ENCODE results near the gene RAX. TPM values are rescaled to one million over a fixed set of nuclear protein-coding genes. Genes with fewer than 3 reads are reported as not detected.

RAX gene
- total RNA-seq, 1 experiment from 2014 or later, result 0.94 TPM

DNA sequence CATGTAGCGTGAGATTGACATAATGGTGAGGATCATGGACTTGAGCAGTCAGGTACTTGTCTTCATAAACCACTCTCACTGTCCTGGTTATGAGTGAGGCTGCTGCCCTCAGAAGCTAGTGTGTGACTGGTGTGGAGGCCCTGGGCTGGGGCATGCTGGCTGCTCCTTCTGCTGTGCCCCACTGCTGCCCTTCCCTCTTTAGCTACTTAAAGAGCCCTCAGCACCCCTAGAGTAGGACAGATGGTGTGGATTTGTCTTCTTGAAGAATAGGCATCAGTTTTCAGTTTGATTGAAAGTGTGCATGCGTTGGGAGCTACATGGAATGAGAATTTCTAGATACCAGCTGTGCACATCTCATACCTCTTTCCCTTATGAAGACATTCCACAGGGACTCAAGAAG is 29.8 kb upstream of the RAX start:
- Mint-ChIP-seq H3K27me3 (ENCODE audit: low read depth) (peaks cover 34% of the 10 kb centered on the region), H3K27ac (no peak overlapping the region), H3K36me3 (no peaks in the 10 kb centered on the region), H3K4me3 (no peak overlapping the region), H3K4me1 (no peaks in the 10 kb centered on the region), H3K9me3 (no peaks in the 10 kb centered on the region)
- DNase-seq (ENCODE audit: low spot score), result no peak
- ChIA-PET POLR2A (no interaction called here), CTCF (interaction anchor here (0.9 to 3.2 kb wide), 3 partner anchors 29 to 99 kb away, joined by 3 to 13 read pairs (median 8); no protein-coding TSS in a partner anchor)
- no peak for ATAC-seq
- TF ChIP-seq, protein P1, sequence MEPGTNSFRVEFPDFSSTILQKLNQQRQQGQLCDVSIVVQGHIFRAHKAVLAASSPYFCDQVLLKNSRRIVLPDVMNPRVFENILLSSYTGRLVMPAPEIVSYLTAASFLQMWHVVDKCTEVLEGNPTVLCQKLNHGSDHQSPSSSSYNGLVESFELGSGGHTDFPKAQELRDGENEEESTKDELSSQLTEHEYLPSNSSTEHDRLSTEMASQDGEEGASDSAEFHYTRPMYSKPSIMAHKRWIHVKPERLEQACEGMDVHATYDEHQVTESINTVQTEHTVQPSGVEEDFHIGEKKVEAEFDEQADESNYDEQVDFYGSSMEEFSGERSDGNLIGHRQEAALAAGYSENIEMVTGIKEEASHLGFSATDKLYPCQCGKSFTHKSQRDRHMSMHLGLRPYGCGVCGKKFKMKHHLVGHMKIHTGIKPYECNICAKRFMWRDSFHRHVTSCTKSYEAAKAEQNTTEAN (CRISPR knock-in tag; IDR thresholded peaks at IDR 0.05), result no peak
- TF ChIP-seq SOX15 (CRISPR knock-in tag; IDR thresholded peaks at IDR 0.05), result no peak
- no peak for TF ChIP-seq OVOL2 (CRISPR knock-in tag; IDR thresholded peaks at IDR 0.05; ENCODE audit: borderline replicate concordance)

DNA sequence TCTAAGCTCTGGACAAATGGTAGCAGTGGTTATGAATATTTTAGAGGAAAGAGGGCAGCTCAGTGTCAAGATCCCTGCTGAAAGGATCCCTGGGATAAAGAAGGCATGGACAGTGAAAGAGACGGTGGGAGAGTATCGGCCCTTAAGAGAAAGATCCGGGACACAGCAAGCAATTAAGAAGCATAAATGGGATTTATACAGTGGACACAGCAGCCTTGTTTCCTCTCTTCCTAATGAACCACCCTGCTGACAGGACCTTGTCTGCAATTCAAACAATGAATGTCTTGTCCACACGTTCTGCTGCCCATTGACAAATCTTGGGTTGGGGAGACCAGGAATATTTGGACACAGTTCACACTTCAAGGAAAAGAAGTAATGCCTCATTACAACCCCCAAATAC is 28.7 kb upstream of the RAX start:
- POLR2A ChIA-PET, result no interaction called here
- H3K9me3 Mint-ChIP-seq, result no peaks in the 10 kb centered on the region
- H3K4me1 Mint-ChIP-seq, result no peaks in the 10 kb centered on the region
- CTCF ChIA-PET, result interaction anchor here (3.2 kb wide), 1 partner anchor 100 kb away, joined by 13 read pairs; no protein-coding TSS in a partner anchor
- TF ChIP-seq, protein P2, sequence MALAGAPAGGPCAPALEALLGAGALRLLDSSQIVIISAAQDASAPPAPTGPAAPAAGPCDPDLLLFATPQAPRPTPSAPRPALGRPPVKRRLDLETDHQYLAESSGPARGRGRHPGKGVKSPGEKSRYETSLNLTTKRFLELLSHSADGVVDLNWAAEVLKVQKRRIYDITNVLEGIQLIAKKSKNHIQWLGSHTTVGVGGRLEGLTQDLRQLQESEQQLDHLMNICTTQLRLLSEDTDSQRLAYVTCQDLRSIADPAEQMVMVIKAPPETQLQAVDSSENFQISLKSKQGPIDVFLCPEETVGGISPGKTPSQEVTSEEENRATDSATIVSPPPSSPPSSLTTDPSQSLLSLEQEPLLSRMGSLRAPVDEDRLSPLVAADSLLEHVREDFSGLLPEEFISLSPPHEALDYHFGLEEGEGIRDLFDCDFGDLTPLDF (CRISPR knock-in tag; IDR thresholded peaks at IDR 0.05), result no peak
- TF ChIP-seq ZNF219 (CRISPR knock-in tag; IDR thresholded peaks at IDR 0.05; ENCODE audit: borderline replicate concordance), result no peak
- TF ChIP-seq, protein P3, sequence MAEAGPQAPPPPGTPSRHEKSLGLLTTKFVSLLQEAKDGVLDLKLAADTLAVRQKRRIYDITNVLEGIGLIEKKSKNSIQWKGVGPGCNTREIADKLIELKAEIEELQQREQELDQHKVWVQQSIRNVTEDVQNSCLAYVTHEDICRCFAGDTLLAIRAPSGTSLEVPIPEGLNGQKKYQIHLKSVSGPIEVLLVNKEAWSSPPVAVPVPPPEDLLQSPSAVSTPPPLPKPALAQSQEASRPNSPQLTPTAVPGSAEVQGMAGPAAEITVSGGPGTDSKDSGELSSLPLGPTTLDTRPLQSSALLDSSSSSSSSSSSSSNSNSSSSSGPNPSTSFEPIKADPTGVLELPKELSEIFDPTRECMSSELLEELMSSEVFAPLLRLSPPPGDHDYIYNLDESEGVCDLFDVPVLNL (CRISPR knock-in tag; IDR thresholded peaks at IDR 0.05; ENCODE audit: borderline replicate concordance, low read depth), result no peak
- no peak for TF ChIP-seq PRRX2 (CRISPR knock-in tag; IDR thresholded peaks at IDR 0.05)
- no peak for TF ChIP-seq SP1 (CRISPR knock-in tag; conservative IDR thresholded peaks at IDR 0.05)
- TF ChIP-seq, protein P4, sequence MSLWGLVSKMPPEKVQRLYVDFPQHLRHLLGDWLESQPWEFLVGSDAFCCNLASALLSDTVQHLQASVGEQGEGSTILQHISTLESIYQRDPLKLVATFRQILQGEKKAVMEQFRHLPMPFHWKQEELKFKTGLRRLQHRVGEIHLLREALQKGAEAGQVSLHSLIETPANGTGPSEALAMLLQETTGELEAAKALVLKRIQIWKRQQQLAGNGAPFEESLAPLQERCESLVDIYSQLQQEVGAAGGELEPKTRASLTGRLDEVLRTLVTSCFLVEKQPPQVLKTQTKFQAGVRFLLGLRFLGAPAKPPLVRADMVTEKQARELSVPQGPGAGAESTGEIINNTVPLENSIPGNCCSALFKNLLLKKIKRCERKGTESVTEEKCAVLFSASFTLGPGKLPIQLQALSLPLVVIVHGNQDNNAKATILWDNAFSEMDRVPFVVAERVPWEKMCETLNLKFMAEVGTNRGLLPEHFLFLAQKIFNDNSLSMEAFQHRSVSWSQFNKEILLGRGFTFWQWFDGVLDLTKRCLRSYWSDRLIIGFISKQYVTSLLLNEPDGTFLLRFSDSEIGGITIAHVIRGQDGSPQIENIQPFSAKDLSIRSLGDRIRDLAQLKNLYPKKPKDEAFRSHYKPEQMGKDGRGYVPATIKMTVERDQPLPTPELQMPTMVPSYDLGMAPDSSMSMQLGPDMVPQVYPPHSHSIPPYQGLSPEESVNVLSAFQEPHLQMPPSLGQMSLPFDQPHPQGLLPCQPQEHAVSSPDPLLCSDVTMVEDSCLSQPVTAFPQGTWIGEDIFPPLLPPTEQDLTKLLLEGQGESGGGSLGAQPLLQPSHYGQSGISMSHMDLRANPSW (CRISPR knock-in tag; conservative IDR thresholded peaks at IDR 0.05; ENCODE audit: low read depth), result no peak
- TF ChIP-seq, protein P5, sequence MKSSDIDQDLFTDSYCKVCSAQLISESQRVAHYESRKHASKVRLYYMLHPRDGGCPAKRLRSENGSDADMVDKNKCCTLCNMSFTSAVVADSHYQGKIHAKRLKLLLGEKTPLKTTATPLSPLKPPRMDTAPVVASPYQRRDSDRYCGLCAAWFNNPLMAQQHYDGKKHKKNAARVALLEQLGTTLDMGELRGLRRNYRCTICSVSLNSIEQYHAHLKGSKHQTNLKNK (CRISPR knock-in tag; IDR thresholded peaks at IDR 0.05), result no peak
- TF ChIP-seq, protein P6, sequence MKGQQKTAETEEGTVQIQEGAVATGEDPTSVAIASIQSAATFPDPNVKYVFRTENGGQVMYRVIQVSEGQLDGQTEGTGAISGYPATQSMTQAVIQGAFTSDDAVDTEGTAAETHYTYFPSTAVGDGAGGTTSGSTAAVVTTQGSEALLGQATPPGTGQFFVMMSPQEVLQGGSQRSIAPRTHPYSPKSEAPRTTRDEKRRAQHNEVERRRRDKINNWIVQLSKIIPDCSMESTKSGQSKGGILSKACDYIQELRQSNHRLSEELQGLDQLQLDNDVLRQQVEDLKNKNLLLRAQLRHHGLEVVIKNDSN (CRISPR knock-in tag; IDR thresholded peaks at IDR 0.05), result no peak
- TF ChIP-seq, protein P1 (CRISPR knock-in tag; IDR thresholded peaks at IDR 0.05), result no peak
- no peak for TF ChIP-seq TP53 (CRISPR knock-in tag; IDR thresholded peaks at IDR 0.05)
- no peak for TF ChIP-seq CREB1 (CRISPR knock-in tag; IDR thresholded peaks at IDR 0.05)
- TF ChIP-seq, protein P7, sequence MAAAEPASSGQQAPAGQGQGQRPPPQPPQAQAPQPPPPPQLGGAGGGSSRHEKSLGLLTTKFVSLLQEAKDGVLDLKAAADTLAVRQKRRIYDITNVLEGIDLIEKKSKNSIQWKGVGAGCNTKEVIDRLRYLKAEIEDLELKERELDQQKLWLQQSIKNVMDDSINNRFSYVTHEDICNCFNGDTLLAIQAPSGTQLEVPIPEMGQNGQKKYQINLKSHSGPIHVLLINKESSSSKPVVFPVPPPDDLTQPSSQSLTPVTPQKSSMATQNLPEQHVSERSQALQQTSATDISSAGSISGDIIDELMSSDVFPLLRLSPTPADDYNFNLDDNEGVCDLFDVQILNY (CRISPR knock-in tag; IDR thresholded peaks at IDR 0.05), result no peak
- TF ChIP-seq NFATC4 (CRISPR knock-in tag; IDR thresholded peaks at IDR 0.05), result no peak
- H3K36me3 Mint-ChIP-seq, result no peaks in the 10 kb centered on the region
- H3K27me3 Mint-ChIP-seq (ENCODE audit: low read depth), result peaks cover 28% of the 10 kb centered on the region
- H3K27ac Mint-ChIP-seq, result no peak overlapping the region
- ATAC-seq (no peak), DNase-seq (ENCODE audit: low spot score) (no peak)
- H3K4me3 Mint-ChIP-seq, result no peak overlapping the region
